ENCODE data around the gene ZBTB12.
"Not testable (repeated sequence)": the region's sequence is repeated elsewhere in the genome, so short reads cannot be mapped to it uniquely, and the experiment has no call there.

The ZBTB12 gene

GRCh38 chr6:31901953-31902643, at the start of gene ZBTB12:
TSS of gene ZBTB12 (minus strand) at chr6:31902086. CDS start at chr6:31901305, 781 bp downstream.
- peak; percentile 85 to 88 for DNase-seq

- DNase-seq, result no peak
These were observed 48.2 kb upstream of the ZBTB12 start for GRCh38 chr6:31949926-31950548.

- DNase-seq, result no peak
These were observed 47.0 kb upstream of the ZBTB12 start for GRCh38 chr6:31948753-31949413.

- no peak for DNase-seq
These were observed 46.4 kb upstream of the ZBTB12 start for GRCh38 chr6:31948306-31948705.

- DNase-seq, result no peak
These were observed 46.0 kb upstream of the ZBTB12 start for GRCh38 chr6:31947864-31948263.

GRCh38 chr6:31947070-31947675, 45.3 kb upstream of the ZBTB12 start:
- DNase-seq, result no peak

GRCh38 chr6:31946370-31946885, 44.5 kb upstream of the ZBTB12 start:
- no peak for DNase-seq

- DNase-seq, result peak in 1 of 2 experiments; percentile 24
These were observed 43.9 kb upstream of the ZBTB12 start, which contains the start of gene CFB for GRCh38 chr6:31945507-31946369. TSS of gene CFB (plus strand) at chr6:31946095. CDS start at chr6:31946222, 127 bp downstream.

- no peak for DNase-seq
These were observed 43.2 kb upstream of the ZBTB12 start for GRCh38 chr6:31945154-31945506.

GRCh38 chr6:31943742-31944141, 41.9 kb upstream of the ZBTB12 start:
- DNase-seq, result no peak

- DNase-seq, result no peak
These were observed 38.4 kb upstream of the ZBTB12 start for GRCh38 chr6:31940256-31940664.

GRCh38 chr6:31935823-31936222, 33.9 kb upstream of the ZBTB12 start:
- DNase-seq, result no peak

GRCh38 chr6:31935021-31935420, 33.1 kb upstream of the ZBTB12 start:
- no peak for DNase-seq

GRCh38 chr6:31933537-31933936, 31.7 kb upstream of the ZBTB12 start:
- DNase-seq, result no peak

- not testable (repeated sequence) for DNase-seq
These were observed 30.3 kb upstream of the ZBTB12 start for GRCh38 chr6:31932137-31932536.

- DNase-seq, result no peak
These were observed 29.1 kb upstream of the ZBTB12 start for GRCh38 chr6:31930962-31931361.

GRCh38 chr6:31928672-31928939, 26.7 kb upstream of the ZBTB12 start:
- no peak for DNase-seq

- DNase-seq, result no peak
These were observed 26.2 kb upstream of the ZBTB12 start for GRCh38 chr6:31927863-31928671.

GRCh38 chr6:31927242-31927862, 25.5 kb upstream of the ZBTB12 start, which contains the start of gene C2:
TSS of gene C2 (plus strand) at chr6:31927717. CDS start at chr6:31927753, 36 bp downstream.
- no peak for DNase-seq

GRCh38 chr6:31922942-31923341, 21.1 kb upstream of the ZBTB12 start:
- peak in 1 of 2 experiments; percentile 34 for DNase-seq

GRCh38 chr6:31920811-31921210, 18.9 kb upstream of the ZBTB12 start:
- no peak for DNase-seq
